Measurements from ENCODE around the gene UBL3. TPM values are rescaled to one million over a fixed set of nuclear protein-coding genes. Genes with fewer than 3 reads are reported as not detected.

Gene UBL3
- total RNA-seq, 1 experiment from 2014 or later, result 19.0 TPM

GRCh38 chr13:29763436-29764180 lies 86.8 kb downstream of the UBL3 start:
- H3K4me1 Mint-ChIP-seq, result peaks cover 10 to 12% of the 10 kb centered on the region in 2 experiments
- H4K5ac ChIP-seq (ENCODE audit: insufficient read length, low read depth, low read length), result no peak overlapping the region
- no peaks in the 10 kb centered on the region for H3K27me3 ChIP-seq (ENCODE audit: insufficient read depth, low read length)
- no peaks in the 10 kb centered on the region for H3K27me3 Mint-ChIP-seq (ENCODE audit: low read depth)
- H3K9ac ChIP-seq (ENCODE audit: extremely low read depth, insufficient read length, low read length), result no peak overlapping the region
- no peaks in the 10 kb centered on the region for H3K23me2 ChIP-seq (ENCODE audit: insufficient read length, low read depth, low read length, poor library complexity, severe bottlenecking)
- TF ChIP-seq CTCF (conservative IDR thresholded peaks at IDR 0.05), result no peak
- no peak overlapping the region for H3T11ph ChIP-seq (ENCODE audit: low read length)
- H3K56ac ChIP-seq (ENCODE audit: insufficient read length, low read depth, low read length), result no peak overlapping the region
- H2BK12ac ChIP-seq (ENCODE audit: insufficient read length, low read depth, low read length), result no peak overlapping the region
- no peak overlapping the region for H2AK5ac ChIP-seq (ENCODE audit: insufficient read length, low read length)
- no peak overlapping the region for H2AFZ ChIP-seq (ENCODE audit: low read length)
- H3K4ac ChIP-seq (ENCODE audit: low read depth, low read length), result no peak overlapping the region
- no peak overlapping the region for H3K27ac ChIP-seq (ENCODE audit: insufficient read length, low read depth, low read length)
- no peaks in the 10 kb centered on the region for H3K79me1 ChIP-seq (ENCODE audit: insufficient read depth, low read depth, low read length, poor library complexity, severe bottlenecking)
- peak overlapping the region in 2 of 3 experiments; percentile 27 to 36; a peak in 2 of 7 replicates for H3K27ac Mint-ChIP-seq
- no peak overlapping the region for H3K14ac ChIP-seq (ENCODE audit: insufficient read depth, low read length)
- peaks cover 4 to 7% of the 10 kb centered on the region in 2 experiments for H3K9me3 Mint-ChIP-seq
- H3K79me2 ChIP-seq (ENCODE audit: insufficient read depth, low read length), result no peaks in the 10 kb centered on the region
- H2BK15ac ChIP-seq (ENCODE audit: low read depth, low read length), result no peak overlapping the region
- H4K20me1 ChIP-seq (ENCODE audit: control insufficient read depth, insufficient read depth, insufficient read length), result no peaks in the 10 kb centered on the region
- no peak overlapping the region for H2BK120ac ChIP-seq (ENCODE audit: low read depth, low read length, poor library complexity, severe bottlenecking)
- no peak overlapping the region for H3K23ac ChIP-seq (ENCODE audit: insufficient read length, low read depth, low read length)
- H3K36me3 Mint-ChIP-seq (ENCODE audit: insufficient read depth in 1 of 3, low read depth in 3 of 3), result peaks cover 0 to 7% (median 6%) of the 10 kb centered on the region in 3 experiments; a peak in 4 of 7 replicates
- H4K8ac ChIP-seq (replicated peaks; ENCODE audit: insufficient read length, low read depth, low read length), result no peak overlapping the region
- H3K4me2 ChIP-seq (ENCODE audit: insufficient read depth, insufficient read length, low read length), result no peak overlapping the region
- no CpG with 5 or more reads among the region's 2 CpGs for WGBS (ENCODE audit: extremely low coverage, insufficient read length, low lambda C conversion rate)
- no peak for DNase-seq
- no peaks in the 10 kb centered on the region for H3K9me3 ChIP-seq (ENCODE audit: control insufficient read depth, low read depth, low read length)
- H2BK20ac ChIP-seq (ENCODE audit: low read depth, low read length, poor library complexity, severe bottlenecking), result no peak overlapping the region
- H3K18ac ChIP-seq (ENCODE audit: insufficient read length, low read depth, low read length), result no peak overlapping the region
- H3K4me3 Mint-ChIP-seq, result no peak overlapping the region
- H3K4me1 ChIP-seq (ENCODE audit: insufficient read depth, low read length), result no peaks in the 10 kb centered on the region
- H4K91ac ChIP-seq (ENCODE audit: insufficient read length, low read depth, low read length), result no peak overlapping the region
- no peak overlapping the region for H2BK5ac ChIP-seq (ENCODE audit: insufficient read length, low read length)
